GM23248 (cell line): ENCODE results near the gene FAM118A. TPM values are rescaled to one million over a fixed set of nuclear protein-coding genes. Genes with fewer than 3 reads are reported as not detected.
"Not testable (repeated sequence)": the region's sequence is repeated elsewhere in the genome, so short reads cannot be mapped to it uniquely, and the experiment has no call there.

Source experiments
- DNase-seq: peaks from one replicate; pipeline ENCODE4 v3.0.0-alpha.2; 2015
- H2AFZ ChIP-seq: fragments of 200-600 bp; sonication (generic); 2 replicates; pipeline ENCODE4 v1.6.1; 2016; ENCODE audit warnings: antibody characterized with exemption
- H3F3A ChIP-seq: fragments of 200-600 bp; sonication (generic); 2 replicates; pipeline ENCODE4 v1.6.1; 2016; ENCODE audit warnings: mild to moderate bottlenecking, antibody characterized with exemption, mixed run types; ENCODE audit not compliant: insufficient read depth
- H3K27ac ChIP-seq: fragments of 200-600 bp; sonication (generic); 2 replicates; pipeline ENCODE4 v1.5.1; 2016; ENCODE audit warnings: mild to moderate bottlenecking
- H3K27me3 ChIP-seq: fragments of 200-600 bp; sonication (generic); replicated peaks from 2 replicates; pipeline ENCODE4 v1.6.1; 2016; ENCODE audit warnings: mild to moderate bottlenecking; ENCODE audit not compliant: insufficient read depth
- H3K36me3 ChIP-seq: fragments of 200-600 bp; sonication (generic); 2 replicates; pipeline ENCODE4 v1.6.1; 2016; ENCODE audit warnings: low read depth, mild to moderate bottlenecking
- H3K4me1 ChIP-seq: fragments of 200-600 bp; sonication (generic); 2 replicates; pipeline ENCODE4 v1.6.1; 2016; ENCODE audit warnings: mild to moderate bottlenecking; ENCODE audit not compliant: insufficient read depth
- H3K4me2 ChIP-seq: fragments of 200-600 bp; sonication (generic); one replicate; pipeline ENCODE4 v1.6.1; 2016; ENCODE audit warnings: mild to moderate bottlenecking; ENCODE audit not compliant: unreplicated experiment
- H3K4me3 ChIP-seq: fragments of 200-600 bp; sonication (generic); 2 replicates; pipeline ENCODE4 v1.5.1; 2016; ENCODE audit warnings: mild to moderate bottlenecking
- H3K79me2 ChIP-seq: fragments of 200-600 bp; sonication (generic); 2 replicates; pipeline ENCODE4 v1.6.1; 2016; ENCODE audit warnings: mild to moderate bottlenecking; ENCODE audit not compliant: insufficient read depth
- H3K9ac ChIP-seq: fragments of 200-600 bp; sonication (generic); 2 replicates; pipeline ENCODE4 v1.6.1; 2016; ENCODE audit warnings: mild to moderate bottlenecking
- H3K9me2 ChIP-seq: fragments of 200-600 bp; sonication (generic); 2 replicates; pipeline ENCODE4 v1.6.1; 2016; ENCODE audit warnings: mixed run types, mild to moderate bottlenecking, moderate library complexity; ENCODE audit not compliant: insufficient read depth
- H3K9me3 ChIP-seq: fragments of 200-600 bp; sonication (generic); one replicate; pipeline ENCODE4 v1.6.1; 2017; ENCODE audit warnings: low read depth
- H4K20me1 ChIP-seq: fragments of 200-600 bp; sonication (generic); 2 replicates; pipeline ENCODE4 v1.6.0; 2016; ENCODE audit not compliant: insufficient read depth
- EZH2 ChIP-seq: fragments of 200-600 bp; sonication (generic); IDR thresholded peaks from 2 replicates; pipeline ENCODE4 v1.6.1; 2018; ENCODE audit warnings: antibody characterized with exemption, mild to moderate bottlenecking; ENCODE audit not compliant: insufficient read depth, poor library complexity, severe bottlenecking
- EZH2phosphoT487 ChIP-seq: fragments of 200-600 bp; sonication (generic); IDR thresholded peaks from 2 replicates; pipeline ENCODE4 v1.6.1; 2018; ENCODE audit warnings: antibody characterized with exemption, moderate library complexity, mild to moderate bottlenecking, low read depth; ENCODE audit not compliant: insufficient read depth
- WGBS, 2 experiments: methylation state at CpG; one replicate each; pipeline ENCODE4 v1.1.6; 2015 to 2017; ENCODE audit warnings: low lambda C conversion rate in 2 of 2, low coverage in 1 of 2; ENCODE audit errors: missing lambda C conversion rate in 2 of 2; 5-methylcytosine and 5-hydroxymethylcytosine counted together
- in situ Hi-C: fragments of 300-500 bp; cut with MboI; formaldehyde crosslinking; loops from 2 replicates; pipeline ENCODE4 v1.15.0; 2020
- polyA plus RNA-seq: library from polyadenylated mRNA; unstranded; fragments of >200 nt; fragmentation: Nextera tagmentation; extraction: Ambion mirVana; gene quantifications from 2 replicates; pipeline ENCODE4 v1.2.1, GENCODE V29; 2016
- total RNA-seq: library from RNA; depleted of rRNA; stranded (reverse); fragments of >200 nt; shearing (Covaris generic); gene quantifications from 2 replicates; pipeline ENCODE4 v1.2.3, GENCODE V29; 2014

FAM118A gene
- total and polyA plus RNA-seq, 2 experiments from 2014 or later, result 8.5 to 11.1 TPM

GRCh38 chr22:45321827-45322226, 12.1 kb downstream of the FAM118A start:
- H3K4me3 ChIP-seq, result no peak overlapping the region
- no peaks in the 10 kb centered on the region for H3K27me3 ChIP-seq
- H2AFZ ChIP-seq, result no peak overlapping the region
- H3K9me3 ChIP-seq, result no peaks in the 10 kb centered on the region
- H3K27ac ChIP-seq, result no peak overlapping the region
- H3K79me2 ChIP-seq, result peaks cover 38% of the 10 kb centered on the region
- H3K4me2 ChIP-seq, result no peak overlapping the region
- H3K36me3 ChIP-seq, result no peaks in the 10 kb centered on the region; the same call in 1 of the 2 replicates
- H3K4me1 ChIP-seq, result peaks cover 24% of the 10 kb centered on the region
- no peak for DNase-seq
- peaks cover 22% of the 10 kb centered on the region for H3F3A ChIP-seq
- H3K9ac ChIP-seq, result no peak overlapping the region
- in situ Hi-C loops, result no loop called here
- TF ChIP-seq EZH2, result no peak
- no peak for TF ChIP-seq EZH2phosphoT487
- H3K9me2 ChIP-seq, result no peaks in the 10 kb centered on the region
- WGBS, 2 experiments, result 92 to 95% methylated on average over 12 of the region's 12 CpGs
- no peaks in the 10 kb centered on the region for H4K20me1 ChIP-seq

DNA sequence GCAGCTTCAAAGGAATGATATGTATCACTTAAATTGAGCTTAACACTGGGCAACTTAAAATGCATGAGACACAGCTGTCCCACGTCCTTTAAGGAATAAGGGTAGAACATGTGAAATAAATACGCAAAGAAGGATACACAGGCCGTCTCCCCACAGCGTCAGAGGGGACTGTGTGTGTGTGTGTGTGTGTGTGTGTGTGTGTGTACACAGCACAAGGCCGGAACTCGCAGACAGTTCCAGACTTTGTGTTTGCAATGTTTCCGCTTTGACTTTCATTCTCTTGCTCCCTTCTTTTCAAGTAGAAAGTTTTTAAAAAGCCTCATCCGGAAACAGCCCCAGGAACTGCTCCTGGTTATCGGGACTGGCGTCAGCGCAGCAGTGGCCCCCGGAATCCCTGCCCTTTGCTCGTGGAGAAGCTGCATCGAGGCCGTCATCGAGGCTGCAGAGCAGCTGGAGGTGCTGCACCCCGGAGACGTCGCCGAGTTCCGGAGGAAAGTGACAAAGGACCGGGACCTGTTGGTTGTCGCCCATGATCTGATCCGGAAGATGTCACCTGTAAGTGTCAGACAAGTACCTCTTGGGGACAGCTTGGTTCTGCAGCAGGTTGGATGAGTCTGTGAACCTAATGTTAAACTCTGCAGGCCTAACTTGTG, 13.3 kb downstream of the FAM118A start:
- Histone ChIP-seq H3K36me3 (no peaks in the 10 kb centered on the region; the same call in 1 of the 2 replicates), H3K4me2 (no peak overlapping the region), H3F3A (peaks cover 19% of the 10 kb centered on the region), H2AFZ (no peak overlapping the region), H3K9me3 (no peaks in the 10 kb centered on the region), H3K27me3 (no peaks in the 10 kb centered on the region), H3K79me2 (peaks cover 38% of the 10 kb centered on the region), H3K4me1 (peaks cover 13% of the 10 kb centered on the region), H3K27ac (no peak overlapping the region), H4K20me1 (no peaks in the 10 kb centered on the region), H3K9me2 (no peaks in the 10 kb centered on the region), H3K9ac (no peak overlapping the region), H3K4me3 (no peak overlapping the region)
- 96 to 97% methylated on average over 24 of the region's 24 CpGs for WGBS, 2 experiments
- DNase-seq, result no peak
- no peak for TF ChIP-seq EZH2phosphoT487
- no peak for TF ChIP-seq EZH2
- in situ Hi-C loops, result no loop called here

GRCh38 chr22:45323695-45324094, 14.0 kb downstream of the FAM118A start:
- no peak for DNase-seq
- Histone ChIP-seq H3K36me3 (no peaks in the 10 kb centered on the region; the same call in 1 of the 2 replicates), H3K4me2 (no peak overlapping the region), H3F3A (peaks cover 13% of the 10 kb centered on the region), H3K9ac (no peak overlapping the region), H4K20me1 (no peaks in the 10 kb centered on the region), H3K4me3 (no peak overlapping the region), H3K79me2 (peaks cover 38% of the 10 kb centered on the region), H3K27me3 (no peaks in the 10 kb centered on the region), H2AFZ (no peak overlapping the region), H3K9me2 (no peaks in the 10 kb centered on the region), H3K9me3 (no peaks in the 10 kb centered on the region), H3K27ac (no peak overlapping the region), H3K4me1 (peaks cover 8% of the 10 kb centered on the region)
- WGBS, 2 experiments, result 82 to 85% methylated on average over 7 of the region's 7 CpGs
- TF ChIP-seq EZH2phosphoT487 (no peak), EZH2 (no peak)
- in situ Hi-C loops, result no loop called here

- Histone ChIP-seq H3K36me3 (no peaks in the 10 kb centered on the region; the same call in 1 of the 2 replicates), H3K4me3 (no peak overlapping the region), H3K4me1 (0 out of 2 replicates have a peak, but pooled peaks cover 9% of the 10 kb centered on the region), H3K79me2 (peaks cover 32% of the 10 kb centered on the region), H3F3A (peaks cover 12% of the 10 kb centered on the region; the same call in 1 of the 2 replicates), H3K9ac (no peak overlapping the region), H3K27me3 (no peaks in the 10 kb centered on the region), H3K27ac (no peak overlapping the region), H4K20me1 (no peaks in the 10 kb centered on the region), H3K9me2 (no peaks in the 10 kb centered on the region), H2AFZ (no peak overlapping the region), H3K9me3 (no peaks in the 10 kb centered on the region), H3K4me2 (no peak overlapping the region)
- no peak for DNase-seq
- TF ChIP-seq EZH2 (no peak), EZH2phosphoT487 (no peak)
- WGBS, 2 experiments, result 97% methylated on average over 12 of the region's 12 CpGs
- in situ Hi-C loops, result no loop called here
These were observed 14.6 kb downstream of the FAM118A start for GRCh38 chr22:45324311-45324711.

DNA sequence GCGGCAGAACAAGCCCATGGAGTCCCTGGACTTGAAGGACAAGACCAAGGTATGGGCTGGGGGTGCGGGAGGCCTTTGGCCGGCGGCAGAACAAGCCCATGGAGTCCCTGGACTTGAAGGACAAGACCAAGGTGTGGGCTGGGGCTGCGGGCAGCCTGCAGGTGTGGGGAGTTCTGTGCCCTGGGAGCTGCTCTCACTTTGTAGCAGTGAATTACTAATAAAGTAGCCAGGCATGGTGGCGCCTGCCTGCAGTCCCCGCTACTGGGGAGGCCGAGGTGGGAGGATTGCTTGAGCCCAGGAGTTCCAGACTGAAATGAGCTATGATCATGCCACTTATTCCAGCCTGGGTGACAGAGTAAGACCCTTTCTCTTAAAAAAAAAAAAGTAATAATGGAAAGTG, 18.5 kb downstream of the FAM118A start:
- H3K9ac ChIP-seq, H3K27ac ChIP-seq, H4K20me1 ChIP-seq, H3F3A ChIP-seq, H3K9me2 ChIP-seq, H3K4me1 ChIP-seq, H3K4me2 ChIP-seq, H3K9me3 ChIP-seq, H3K4me3 ChIP-seq, in situ Hi-C loops, H3K79me2 ChIP-seq, H2AFZ ChIP-seq, DNase-seq, H3K27me3 ChIP-seq, H3K36me3 ChIP-seq: not testable (repeated sequence)
- 80 to 88% methylated on average over 5 to 8 of the region's 8 CpGs for WGBS, 2 experiments
